Osteoblast (primary cell): ENCODE data around the gene ABTB1. TPM values are rescaled to one million over a fixed set of nuclear protein-coding genes. Genes with fewer than 3 reads are reported as not detected.

Source experiments
- DNase-seq: peaks from one replicate; pipeline ENCODE4 v3.0.0; 2011; ENCODE audit warnings: low spot score, mixed read lengths; ENCODE audit not compliant: insufficient read length; ENCODE audit errors: missing footprints
- H2AFZ ChIP-seq: 2 replicates; pipeline ENCODE4 v1.6.0; 2011; ENCODE audit warnings: mild to moderate bottlenecking, low read length
- H3K27ac ChIP-seq: 2 replicates; pipeline ENCODE4 v1.5.1; 2011; ENCODE audit warnings: mild to moderate bottlenecking, low read depth, low read length, moderate library complexity
- H3K27me3 ChIP-seq: 2 replicates; pipeline ENCODE4 v1.6.0; 2012; ENCODE audit warnings: mild to moderate bottlenecking, control low read depth, inconsistent platforms, low read length, moderate library complexity; ENCODE audit not compliant: insufficient read depth
- H3K36me3 ChIP-seq: 2 replicates; pipeline ENCODE4 v1.5.1; 2011; ENCODE audit warnings: mild to moderate bottlenecking, low read length, control low read depth, moderate library complexity; ENCODE audit not compliant: insufficient read depth
- H3K4me1 ChIP-seq: 2 replicates; pipeline ENCODE4 v1.5.1; 2011; ENCODE audit warnings: mild to moderate bottlenecking, low read length, control low read depth, moderate library complexity; ENCODE audit not compliant: insufficient read depth
- H3K4me2 ChIP-seq: 2 replicates; pipeline ENCODE4 v1.6.0; 2011; ENCODE audit warnings: mild to moderate bottlenecking, low read length; ENCODE audit not compliant: insufficient read depth
- H3K4me3 ChIP-seq: fragments of 200-600 bp; sonication (generic); 3 replicates; pipeline ENCODE4 v1.5.1; 2012; ENCODE audit warnings: mild to moderate bottlenecking, low read length, inconsistent platforms; ENCODE audit not compliant: insufficient read depth
- H3K79me2 ChIP-seq: 2 replicates; pipeline ENCODE4 v1.6.0; 2012; ENCODE audit warnings: mild to moderate bottlenecking, low read length, control low read depth, inconsistent platforms; ENCODE audit not compliant: insufficient read depth
- H3K9me3 ChIP-seq: 2 replicates; pipeline ENCODE4 v1.5.1; 2011; ENCODE audit warnings: low read depth, low read length, control low read depth
- H4K20me1 ChIP-seq: 2 replicates; pipeline ENCODE4 v1.6.0; 2012; ENCODE audit warnings: mild to moderate bottlenecking, low read length, control low read depth; ENCODE audit not compliant: insufficient read depth
- CTCF ChIP-seq: IDR thresholded peaks from 2 replicates; pipeline ENCODE4 v1.5.1; 2011; ENCODE audit warnings: mild to moderate bottlenecking, low read depth, low read length, moderate library complexity; ENCODE audit errors: extremely low read depth
- total RNA-seq: library from RNA; depleted of rRNA; stranded (reverse); fragments of >200 nt; gene quantifications from 2 replicates; pipeline ENCODE4 v1.2.3, GENCODE V29; 2012

The ABTB1 gene
- total RNA-seq, 1 donor, result 17.7 TPM

DNA sequence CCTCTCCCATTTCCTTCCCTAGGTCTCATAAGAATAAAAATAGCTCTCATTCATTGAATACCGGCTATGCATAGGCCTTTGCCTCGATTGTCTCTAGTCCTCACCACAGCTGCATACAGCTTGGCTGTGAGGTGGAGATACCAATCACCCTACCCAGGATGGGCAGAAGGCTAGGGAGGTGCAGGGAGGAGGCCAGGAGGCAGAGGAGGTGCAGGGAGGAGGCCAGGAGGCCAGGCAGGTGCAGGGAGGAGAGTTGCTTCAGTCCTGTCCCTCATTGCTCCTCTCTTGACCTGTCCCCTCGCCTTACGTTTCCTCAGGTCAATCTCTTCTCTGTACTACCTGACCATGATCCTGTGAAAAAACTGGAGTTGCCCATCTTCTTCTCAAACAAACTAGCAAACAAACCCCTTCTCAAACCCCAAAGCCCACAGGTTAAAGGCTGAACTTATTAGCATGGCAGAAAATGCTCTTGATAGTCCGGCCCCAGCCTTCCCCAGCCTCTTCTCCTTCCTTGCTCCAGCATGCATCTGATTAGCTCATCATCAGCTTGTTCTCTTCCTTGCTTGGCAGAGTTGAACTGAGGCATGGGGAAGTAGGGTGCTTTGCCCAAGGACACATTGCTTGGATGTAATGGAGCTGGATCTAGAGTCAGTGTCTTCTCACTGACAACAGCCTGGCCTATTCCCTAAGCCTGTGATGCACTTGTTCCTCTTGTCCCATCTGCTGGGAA is 27.9 kb upstream of the ABTB1 start:
- TF ChIP-seq CTCF, result no peak
- H3K27me3 ChIP-seq, result peaks cover 7% of the 10 kb centered on the region

DNA sequence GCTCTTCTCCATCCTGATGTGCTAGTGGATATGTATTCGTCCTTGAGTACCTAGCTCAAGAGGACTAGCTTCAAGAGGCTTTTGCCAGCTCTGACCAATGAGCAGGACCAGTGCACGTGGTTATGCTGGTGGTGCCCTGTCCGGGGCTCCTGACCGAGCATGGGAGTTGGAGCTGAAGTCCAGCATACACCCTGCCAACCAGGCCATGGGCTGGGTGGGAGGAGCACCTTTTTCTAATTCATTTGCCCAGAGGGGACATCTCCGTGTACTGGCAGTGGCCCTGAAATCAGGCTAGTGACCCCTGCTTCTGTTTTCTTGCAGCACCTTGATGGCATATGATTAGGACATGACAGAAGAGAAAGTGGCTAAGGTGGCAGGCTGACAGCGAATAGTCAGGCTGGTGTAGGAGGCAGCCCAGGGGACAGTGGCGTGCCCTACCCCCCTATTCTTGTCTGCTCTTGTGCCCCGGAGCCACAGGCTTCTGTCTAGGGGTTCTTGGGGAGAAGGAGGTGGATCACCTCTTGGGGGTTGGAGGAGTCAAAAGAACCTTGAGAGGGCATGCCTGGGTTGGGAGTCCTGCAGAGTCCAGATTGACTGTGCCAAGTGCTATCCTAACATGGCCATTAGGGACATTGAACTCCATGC is 27.3 kb upstream of the ABTB1 start:
- Histone ChIP-seq H3K79me2 (no peaks in the 10 kb centered on the region), H3K36me3 (no peaks in the 10 kb centered on the region), H3K27ac (no peak overlapping the region), H3K4me3 (no peak overlapping the region), H2AFZ (no peak overlapping the region), H3K9me3 (no peaks in the 10 kb centered on the region), H3K4me1 (no peaks in the 10 kb centered on the region), H3K27me3 (peaks cover 7% of the 10 kb centered on the region), H3K4me2 (no peak overlapping the region), H4K20me1 (no peaks in the 10 kb centered on the region)
- DNase-seq, result no peak
- no peak for TF ChIP-seq CTCF

More for the DNA sequence above, 27.9 kb upstream of the ABTB1 start:
- no peaks in the 10 kb centered on the region for H3K79me2 ChIP-seq
- H4K20me1 ChIP-seq, result no peaks in the 10 kb centered on the region
- no peak overlapping the region for H3K4me3 ChIP-seq
- no peak for DNase-seq
- H3K4me2 ChIP-seq, result no peak overlapping the region
- no peak overlapping the region for H2AFZ ChIP-seq
- H3K36me3 ChIP-seq, result no peaks in the 10 kb centered on the region
- no peak overlapping the region for H3K27ac ChIP-seq
- no peaks in the 10 kb centered on the region for H3K4me1 ChIP-seq
- no peaks in the 10 kb centered on the region for H3K9me3 ChIP-seq

DNA sequence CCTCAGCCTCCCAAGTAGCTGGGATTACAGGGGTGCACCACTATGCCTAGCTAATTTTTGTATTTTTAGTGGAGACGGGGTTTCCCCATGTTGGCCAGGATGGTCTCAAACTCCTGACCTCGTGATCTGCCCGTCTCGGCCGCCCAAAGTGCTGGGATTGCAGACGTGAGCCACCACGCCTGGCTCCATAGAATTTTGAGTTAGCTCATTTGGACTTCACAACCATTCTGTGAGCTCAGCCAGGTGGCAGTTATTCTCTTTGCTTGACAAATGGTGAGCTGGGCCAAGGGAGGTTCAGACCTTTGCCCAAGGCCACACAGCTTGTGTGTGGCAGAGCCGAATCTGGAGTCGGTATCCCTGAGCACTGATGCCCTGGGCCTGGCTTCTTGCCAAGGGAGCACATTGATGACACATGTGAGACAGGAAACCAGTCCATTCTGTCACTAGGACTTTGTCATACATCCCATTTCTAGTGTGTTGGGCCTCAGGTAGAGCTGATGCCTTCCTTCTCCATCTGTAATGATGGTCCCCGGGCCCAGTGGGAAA is 26.2 kb upstream of the ABTB1 start:
- Histone ChIP-seq H2AFZ (no peak overlapping the region), H3K9me3 (no peaks in the 10 kb centered on the region), H3K79me2 (no peaks in the 10 kb centered on the region), H3K4me1 (no peaks in the 10 kb centered on the region), H3K4me2 (no peak overlapping the region), H3K27me3 (peaks cover 12% of the 10 kb centered on the region), H3K4me3 (no peak overlapping the region), H3K36me3 (no peaks in the 10 kb centered on the region), H4K20me1 (no peaks in the 10 kb centered on the region), H3K27ac (no peak overlapping the region)
- no peak for TF ChIP-seq CTCF
- DNase-seq, result no peak

GRCh38 chr3:127647166-127647844 is 25.4 kb upstream of the ABTB1 start:
- no peak overlapping the region for H3K4me2 ChIP-seq
- H3K9me3 ChIP-seq, result no peaks in the 10 kb centered on the region
- H3K27me3 ChIP-seq, result peaks cover 12% of the 10 kb centered on the region
- no peak overlapping the region for H2AFZ ChIP-seq
- no peaks in the 10 kb centered on the region for H3K79me2 ChIP-seq
- no peak overlapping the region for H3K27ac ChIP-seq
- H3K4me3 ChIP-seq, result no peak overlapping the region
- peak; percentile 45 for DNase-seq
- no peak for TF ChIP-seq CTCF
- no peaks in the 10 kb centered on the region for H3K4me1 ChIP-seq
- H3K36me3 ChIP-seq, result no peaks in the 10 kb centered on the region
- H4K20me1 ChIP-seq, result no peaks in the 10 kb centered on the region
